HG03432 (cell line): ENCODE data around the gene SCIN.
"Not testable (repeated sequence)": the region's sequence is repeated elsewhere in the genome, so short reads cannot be mapped to it uniquely, and the experiment has no call there.

Experiments
- ATAC-seq: cut with Tn5 transposase; IDR thresholded peaks from one replicate; pipeline ENCODE4 v1.9.1; 2021; ENCODE audit warnings: mild to moderate bottlenecking, moderate library complexity; ENCODE audit not compliant: unreplicated experiment

Gene SCIN

DNA sequence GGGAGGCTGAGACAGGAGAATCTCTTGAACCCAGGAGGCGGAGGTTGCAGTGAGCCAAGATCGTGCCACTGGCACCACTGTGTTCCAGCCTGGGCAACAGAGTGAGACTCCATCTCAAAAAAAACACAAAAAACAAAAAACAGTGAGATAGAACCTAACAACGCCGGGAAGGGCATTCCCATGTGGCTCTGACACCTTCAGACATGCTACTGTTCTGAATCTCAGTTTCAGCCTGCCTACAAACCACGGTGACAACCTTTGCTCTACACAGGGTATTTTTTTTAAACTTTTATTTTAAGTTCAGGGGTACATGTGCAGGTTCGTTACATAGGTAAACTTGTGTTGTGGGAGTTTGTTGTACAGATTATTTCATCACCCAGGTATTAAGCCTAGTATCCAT, 74.7 kb downstream of the SCIN start:
- ATAC-seq = not testable (repeated sequence)

DNA sequence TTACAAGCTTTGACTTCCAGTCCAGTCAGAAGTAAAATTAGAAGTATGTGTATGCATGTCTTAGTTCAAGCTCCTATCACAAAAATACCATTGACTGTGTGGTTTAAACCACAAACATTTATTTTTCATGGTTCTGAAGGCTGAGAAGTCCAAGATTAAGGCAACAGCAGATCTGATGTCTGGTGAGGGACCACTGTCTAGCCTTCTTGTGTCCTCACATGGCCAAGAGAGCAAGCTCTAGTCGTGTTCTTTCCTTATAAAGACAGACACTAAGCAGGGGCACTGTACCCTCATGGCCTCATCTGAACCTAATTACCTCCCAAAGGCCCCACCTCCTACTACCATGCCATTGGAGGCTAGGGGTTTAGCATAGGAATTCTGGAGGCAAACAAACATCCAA, 75.6 kb downstream of the SCIN start:
- ATAC-seq = no peak

DNA sequence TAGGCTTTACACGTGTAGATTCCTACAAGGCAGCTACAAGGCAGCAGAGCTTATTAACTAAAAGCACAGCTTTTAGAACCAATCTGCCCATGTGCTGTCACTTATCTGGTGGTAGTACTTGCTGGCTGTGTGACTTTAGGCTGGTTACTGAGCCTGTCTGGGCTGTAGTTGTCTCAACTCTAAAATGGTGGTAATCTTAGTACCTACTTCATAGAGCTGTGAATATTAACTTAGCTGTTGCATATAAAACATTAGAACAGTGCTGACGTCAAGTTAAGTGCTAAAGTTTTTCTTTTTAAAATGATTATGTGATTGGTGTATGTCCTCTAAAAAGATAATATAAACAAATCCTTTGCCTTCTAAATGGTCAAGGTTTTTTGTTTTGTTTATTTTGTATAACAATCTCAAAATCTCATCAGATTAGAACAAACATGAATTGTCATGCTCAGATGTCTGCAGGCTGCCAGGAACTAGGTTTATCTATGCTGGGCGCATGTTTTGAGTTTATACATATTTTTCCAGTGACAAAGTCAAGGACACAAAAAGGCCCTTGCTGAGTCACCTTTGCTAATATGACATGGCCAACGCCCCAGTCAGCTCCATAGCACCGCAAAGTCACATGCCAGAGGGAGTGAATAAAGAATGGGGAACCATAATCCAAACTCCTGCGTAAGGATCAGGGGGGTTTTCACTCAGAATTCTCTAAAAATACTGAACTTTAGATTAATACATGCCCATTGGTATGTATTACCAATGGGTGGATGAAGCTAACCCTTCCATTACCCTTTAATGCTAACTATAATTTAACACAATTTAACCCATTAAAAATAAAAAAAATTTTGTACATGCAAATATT, 77.1 kb downstream of the SCIN start:
- ATAC-seq = no peak

DNA sequence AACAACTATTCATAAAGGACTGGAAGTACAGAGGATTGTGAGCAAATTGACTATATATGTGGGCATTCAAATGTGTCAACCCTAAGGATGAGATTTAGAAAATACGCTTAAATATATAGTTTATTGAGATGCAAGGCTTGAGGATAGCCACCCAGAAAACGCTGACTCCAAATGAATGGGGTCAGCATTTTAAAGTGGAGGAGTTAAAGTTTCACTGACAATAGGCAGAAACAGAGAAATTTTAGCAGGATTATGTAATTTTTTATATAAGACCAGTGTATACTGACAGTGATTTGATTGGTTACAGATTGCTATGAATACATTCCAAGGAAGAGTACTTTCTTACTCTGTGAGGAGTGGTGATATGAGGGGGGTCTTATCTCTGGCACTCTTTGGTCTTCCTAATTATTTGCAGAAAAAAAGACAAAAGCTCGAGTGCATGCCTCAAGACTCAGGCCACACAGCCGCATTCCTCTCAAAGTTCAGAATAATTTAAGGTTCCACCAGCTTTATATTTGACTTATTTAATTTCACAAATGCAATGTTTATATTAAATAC, 78.3 kb downstream of the SCIN start:
- no peak for ATAC-seq

DNA sequence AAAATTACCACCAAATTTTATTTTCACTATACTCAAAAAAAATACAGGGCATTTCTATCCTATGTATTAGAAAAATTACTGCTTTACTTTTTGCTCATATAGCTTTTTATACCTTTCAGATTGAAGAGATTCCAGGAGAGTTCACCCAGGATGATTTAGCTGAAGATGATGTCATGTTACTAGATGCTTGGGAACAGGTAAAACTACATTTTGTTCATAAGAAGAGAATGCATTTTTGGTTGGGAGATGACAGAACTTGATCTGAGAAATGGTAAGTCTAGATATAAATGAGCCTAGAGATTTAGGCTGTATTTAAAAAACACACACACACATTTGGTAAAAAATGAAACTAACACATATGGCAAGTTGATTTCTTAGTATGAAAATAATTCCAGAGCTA, 78.8 kb downstream of the SCIN start:
- ATAC-seq = no peak

DNA sequence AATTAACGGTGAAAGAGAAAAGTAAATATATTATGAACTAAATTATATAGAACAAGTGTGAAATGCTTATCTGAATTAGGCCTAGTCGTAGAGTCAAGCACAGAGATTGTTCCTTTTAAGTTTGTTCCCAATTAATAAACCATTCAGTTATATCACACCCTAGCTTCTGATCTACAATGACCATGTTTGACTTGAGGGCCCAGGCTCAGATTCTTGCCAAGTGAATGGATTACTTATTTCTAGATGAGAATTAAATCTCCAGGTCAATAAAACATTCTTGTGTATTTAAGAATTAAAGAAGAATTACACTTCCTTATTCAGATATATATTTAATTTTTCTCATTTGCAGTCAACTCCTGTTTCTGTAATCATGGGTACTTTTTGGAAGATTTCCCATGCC, 79.6 kb downstream of the SCIN start:
- no peak for ATAC-seq

DNA sequence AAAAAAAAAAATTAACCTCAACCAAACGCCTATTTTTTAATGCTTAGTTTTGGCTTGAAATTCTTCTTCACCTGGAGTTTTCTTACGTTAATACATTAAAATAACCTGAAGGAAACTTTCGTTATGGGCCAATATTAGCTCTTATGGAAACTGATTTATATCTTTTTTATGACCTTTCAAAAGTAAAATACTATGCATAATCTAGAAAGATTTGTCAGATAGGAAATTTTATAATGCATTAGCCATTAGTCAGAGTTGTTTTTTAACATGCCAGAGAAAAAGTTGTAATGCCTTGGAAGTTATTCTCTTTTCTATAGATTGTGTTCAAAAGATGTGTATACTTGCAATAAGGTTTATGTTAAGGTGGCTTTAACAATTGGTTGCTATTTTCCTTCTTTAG, 82.6 kb downstream of the SCIN start:
- no peak for ATAC-seq

DNA sequence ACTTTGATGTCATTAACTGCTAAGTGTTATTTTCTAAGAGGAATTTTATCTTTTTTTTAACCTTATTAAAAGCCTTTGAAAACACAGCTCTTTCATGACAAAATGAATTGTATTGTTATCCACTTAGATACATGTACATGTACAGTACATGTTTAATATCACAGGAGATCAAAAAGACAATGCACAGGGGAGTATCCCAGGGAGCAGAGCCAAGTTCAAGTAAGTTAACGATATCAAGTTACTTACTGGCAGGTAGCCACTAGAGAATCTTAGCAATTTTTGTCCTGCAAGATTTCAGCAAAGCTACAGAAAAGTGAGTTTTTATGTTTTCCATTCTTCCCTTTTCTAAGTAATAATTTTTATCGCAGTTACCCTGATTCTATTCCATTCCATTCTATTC, 83.0 kb downstream of the SCIN start:
- no peak for ATAC-seq

DNA sequence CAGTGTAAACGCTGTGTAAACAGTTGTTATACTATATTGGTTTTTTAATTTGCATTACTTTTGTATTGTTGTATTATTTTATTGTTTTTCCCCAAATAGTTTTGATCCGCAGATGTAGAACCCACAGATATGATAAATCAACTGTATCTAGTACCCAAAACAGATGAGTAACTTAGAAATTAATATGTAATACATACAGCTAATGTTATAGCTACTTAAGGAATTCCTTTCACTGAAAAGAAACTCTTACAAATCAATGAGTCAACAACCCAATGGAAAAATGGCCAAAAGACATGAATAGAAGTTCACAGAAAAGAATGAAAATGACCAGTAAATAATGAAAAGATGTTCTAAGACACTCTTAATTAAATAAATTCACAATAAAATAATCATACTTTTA, 84.6 kb downstream of the SCIN start:
- no peak for ATAC-seq

DNA sequence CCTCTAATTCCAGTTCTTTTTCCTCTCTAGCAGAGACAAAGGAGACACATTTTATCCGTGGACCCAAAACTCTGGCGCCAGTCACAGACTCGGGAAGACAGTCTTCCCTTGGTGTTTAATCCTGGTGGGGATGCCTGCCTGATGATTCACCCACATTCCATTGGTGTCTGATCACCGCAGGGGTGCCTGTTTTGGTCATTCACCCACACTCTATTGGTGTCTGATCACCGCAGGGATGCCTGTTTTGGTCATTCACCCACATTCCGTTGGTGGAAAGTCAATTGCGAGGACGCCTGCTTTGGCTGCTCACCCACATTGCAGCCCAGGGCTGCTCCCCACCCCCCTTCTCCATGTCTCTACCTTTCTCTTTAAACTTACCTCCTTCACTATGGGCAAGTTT, 89.9 kb downstream of the SCIN start:
- ATAC-seq = not testable (repeated sequence)

DNA sequence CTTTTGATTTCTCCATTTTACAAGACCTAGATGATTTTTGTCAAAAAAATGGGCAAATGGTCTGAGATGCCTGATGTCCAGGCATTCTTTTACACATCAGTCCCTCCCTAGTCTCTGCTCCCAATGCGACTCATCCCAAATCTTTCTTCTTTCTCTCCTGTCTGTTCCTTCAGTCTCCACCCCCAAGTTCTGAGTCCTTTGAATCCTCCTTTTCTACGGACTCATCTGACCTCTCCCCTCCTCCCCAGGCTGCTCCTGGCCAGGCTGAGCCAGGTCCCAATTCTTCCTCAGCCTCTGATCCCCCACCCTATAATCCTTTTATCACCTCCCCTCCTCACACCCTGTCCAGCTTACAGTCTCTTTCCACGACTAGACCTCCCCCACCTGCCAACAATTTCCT, 90.5 kb downstream of the SCIN start:
- ATAC-seq = not testable (repeated sequence)

DNA sequence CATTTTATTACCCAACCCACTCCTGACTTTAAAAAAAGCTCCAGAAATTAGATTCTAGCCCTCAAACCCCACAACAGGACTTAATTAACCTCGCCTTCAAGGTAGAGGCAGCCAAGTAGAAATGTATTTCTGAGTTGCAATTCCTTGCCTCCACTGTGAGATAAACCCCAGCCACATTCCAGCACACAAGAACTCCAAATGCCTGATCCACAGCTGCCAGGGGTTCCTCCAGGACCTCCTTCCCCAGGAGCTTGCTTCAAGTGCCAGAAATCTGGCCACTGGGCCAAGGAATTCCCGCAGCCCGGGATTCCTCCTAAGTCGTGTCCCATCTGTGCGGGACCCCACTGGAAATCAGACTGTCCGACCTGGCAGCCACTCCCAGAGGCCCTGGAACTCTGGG, 91.1 kb downstream of the SCIN start:
- no peak for ATAC-seq

DNA sequence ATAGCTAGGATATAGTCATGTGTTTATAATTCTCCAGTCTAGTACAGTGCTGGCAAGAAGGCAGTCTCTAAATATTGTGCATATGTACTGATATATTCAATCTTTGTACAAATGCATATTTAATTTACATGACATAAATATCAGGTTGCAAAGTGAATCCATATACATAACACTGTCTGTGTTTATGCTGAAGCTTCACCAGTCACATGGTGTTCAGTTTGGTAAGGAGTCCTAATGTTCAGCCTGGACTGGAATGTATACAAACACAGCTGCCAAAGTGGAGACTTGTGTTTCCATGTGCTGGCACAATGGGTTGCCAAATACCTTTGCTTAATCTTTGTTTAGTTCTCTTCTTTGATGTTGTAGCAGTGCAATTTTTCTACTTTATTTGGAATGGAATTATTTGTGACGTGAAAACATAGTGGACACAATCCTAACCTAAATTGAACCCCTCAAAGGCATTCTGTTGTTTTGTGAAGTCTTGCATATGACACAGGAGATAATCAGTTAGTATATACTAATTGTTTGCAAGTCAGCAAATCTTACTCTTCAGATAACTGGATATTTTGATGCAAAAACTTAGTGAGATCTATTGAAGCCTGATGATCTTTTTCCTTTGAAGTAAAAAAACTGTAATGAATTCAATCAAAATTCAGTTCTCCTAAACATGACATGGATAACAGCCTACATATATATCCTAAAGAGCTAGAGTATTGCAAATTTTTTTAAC, 99.6 kb downstream of the SCIN start:
- no peak for ATAC-seq

DNA sequence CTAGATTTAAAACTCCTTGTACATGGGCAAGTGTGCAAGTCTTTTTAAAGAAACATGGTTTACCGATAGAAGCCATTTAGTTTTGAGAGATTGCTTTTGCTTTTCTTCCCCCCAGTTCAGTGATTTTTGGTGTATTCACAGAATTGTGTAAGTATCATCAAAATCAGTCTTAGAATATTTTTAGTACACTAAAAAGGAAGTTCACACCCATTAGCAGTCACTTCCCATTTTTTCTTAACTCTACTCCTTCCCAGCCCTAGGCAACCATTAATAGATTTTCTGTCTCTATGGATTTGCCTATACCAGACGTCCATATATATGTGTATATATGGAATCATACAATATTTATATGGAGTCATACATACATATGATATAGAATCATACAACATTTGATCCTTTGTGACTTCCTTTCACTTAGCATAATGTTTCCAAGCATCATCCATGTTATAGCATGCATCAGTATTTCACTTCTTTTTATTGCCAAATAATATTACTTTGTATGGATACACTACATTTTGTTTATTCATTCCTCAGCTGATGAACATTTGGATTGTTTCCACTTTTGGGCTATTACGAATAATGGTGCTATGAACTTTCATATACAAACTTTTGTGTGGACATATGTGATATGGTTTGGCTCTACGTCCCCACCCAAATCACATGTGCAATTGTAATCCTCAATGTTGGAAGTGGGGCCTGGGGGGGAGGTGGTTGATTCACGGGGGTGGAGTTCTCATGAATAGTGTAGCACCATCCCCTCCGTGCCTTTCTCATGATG, 100.4 kb downstream of the SCIN start:
- no peak for ATAC-seq

DNA sequence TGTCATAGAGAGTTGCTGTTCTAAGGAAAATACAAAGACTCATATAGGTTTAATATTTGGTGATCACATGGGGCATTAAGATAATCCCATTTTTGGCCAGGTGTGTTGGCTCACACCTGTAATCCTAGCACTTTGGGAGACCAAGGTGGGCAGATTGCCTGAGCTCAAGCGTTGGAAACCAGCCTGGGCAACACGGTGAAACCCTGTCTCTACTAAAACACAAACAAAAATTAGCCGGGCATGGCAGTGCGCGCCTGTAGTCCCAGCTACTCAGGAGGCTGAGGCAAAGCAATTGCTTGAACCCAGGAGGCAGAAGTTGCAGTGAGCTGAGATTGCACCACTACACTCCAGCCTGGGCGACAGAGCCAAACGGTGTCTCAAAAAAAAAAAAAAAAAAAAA, 102.9 kb downstream of the SCIN start:
- not testable (repeated sequence) for ATAC-seq

DNA sequence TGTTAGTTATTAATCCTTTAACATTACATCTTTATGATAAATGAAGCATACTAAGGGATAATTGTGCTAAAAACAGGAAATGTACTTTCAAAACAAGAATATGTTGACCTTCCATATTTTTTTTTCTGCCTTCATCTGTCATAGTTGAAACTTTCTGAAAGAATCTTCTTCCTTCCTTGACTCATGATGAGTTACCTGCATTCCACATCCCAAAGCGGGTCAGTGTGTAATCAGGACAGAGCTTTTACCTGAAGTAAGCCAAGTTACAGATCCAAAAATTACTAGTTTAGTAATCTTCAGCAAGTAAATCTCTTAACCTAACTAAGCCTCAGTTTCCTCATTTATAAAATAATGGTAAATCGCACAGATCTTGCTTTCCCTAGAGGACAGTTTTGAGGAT, 103.5 kb downstream of the SCIN start:
- no peak for ATAC-seq

DNA sequence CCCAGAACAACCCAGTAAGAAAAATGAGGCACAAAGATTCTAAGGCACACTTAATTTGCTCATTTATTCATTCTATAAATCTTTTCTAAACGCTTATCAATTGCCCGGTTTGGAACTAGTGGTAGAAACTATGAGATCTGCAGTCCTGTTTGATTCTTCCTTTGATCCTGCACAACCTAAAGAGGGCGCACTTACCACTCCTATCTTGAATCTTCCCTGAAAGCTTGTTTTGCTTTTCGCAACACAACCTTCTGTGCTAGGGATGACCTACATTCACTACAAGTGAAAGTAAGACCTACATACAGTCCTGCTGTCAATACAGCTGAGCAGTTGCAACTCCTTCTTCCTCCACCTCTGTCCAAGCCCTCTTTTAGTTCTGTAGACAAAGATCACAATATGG, 104.3 kb downstream of the SCIN start:
- peak; percentile 40 for ATAC-seq

DNA sequence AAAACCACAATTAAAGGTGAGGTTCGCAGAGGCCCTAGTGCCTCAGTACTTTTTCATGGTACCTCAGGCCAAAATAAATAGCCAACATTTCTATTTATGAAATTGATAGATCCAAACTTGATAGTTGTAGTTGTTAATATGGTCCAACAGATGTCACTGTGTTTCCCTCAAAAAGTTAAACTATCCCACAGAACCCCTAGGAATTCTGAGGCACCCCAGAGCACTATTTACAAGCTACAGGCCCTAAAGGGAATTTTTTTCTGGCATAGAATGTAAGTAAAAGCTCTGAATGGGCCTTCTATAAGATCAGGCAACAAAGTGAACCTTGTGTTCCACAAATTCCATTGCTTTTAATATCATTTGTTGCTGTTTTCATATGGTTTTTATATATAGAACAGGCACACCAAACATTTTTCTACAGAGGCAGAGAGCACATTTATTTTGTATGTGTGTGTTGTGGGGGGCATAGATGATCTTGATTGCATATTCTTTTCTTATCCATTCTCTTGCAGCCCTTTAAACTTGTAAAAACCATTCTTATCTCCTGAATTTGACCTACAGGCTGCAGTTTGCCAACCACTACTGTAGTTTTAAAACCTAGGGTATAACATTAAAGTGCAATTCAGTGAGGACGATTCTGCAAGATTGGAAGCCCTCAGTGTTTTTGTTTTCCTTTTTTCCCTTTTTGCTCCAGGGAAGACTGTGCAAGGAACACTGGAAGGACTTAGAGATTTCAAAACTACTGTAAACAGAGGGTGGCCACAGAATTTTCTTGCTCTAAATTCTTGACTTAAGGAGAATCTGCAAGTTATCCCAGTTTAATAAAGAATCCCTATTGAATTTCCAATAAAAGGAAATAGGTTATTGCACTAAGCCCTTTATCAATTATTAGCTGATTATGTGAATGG, 113.4 kb downstream of the SCIN start:
- ATAC-seq = no peak

DNA sequence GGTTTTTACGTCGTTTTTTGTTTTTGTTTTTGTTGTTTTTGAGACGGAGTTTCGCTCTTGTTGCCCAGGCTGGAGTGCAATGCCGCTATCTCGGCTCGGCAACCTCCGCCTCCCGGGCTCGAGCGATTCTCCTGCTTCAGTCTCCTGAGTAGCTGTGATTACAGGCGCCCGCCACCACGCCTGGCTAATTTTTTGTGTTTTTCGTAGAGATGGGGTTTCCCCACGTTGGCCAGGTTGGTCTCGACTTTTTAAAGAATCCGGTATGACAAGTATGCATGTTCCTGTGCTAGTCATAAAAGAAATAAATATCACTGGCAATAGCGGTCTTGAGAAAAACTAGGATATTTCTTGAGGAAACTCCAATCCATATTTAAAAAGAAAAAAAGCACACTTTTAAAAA, 114.2 kb downstream of the SCIN start:
- ATAC-seq = no peak

DNA sequence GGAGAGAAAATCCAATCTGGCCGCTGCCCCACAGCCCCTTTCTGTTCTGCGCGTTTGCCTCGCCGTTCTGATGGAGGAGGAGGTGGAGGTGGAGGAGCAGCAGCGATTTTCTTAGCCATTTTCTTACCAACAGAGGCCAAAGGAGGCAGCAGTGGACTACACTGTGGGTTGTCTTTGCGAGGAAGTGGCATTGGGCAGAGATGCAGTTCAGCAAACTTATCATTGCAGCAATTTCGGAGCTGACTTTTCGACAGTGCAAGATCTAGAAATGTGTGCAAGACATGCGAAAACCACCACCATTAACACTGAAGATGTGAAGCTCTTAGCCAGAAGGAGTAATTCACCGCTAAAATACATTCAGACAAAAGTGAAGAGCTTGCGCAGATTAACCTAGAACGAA, 115.0 kb downstream of the SCIN start:
- ATAC-seq = no peak
